Gastrocnemius medialis (tissue), 4 donors: ENCODE results near the gene USP36.

Source experiments
- POLR2A ChIP-seq, 2 donors: fragments of 450-650 bp; IDR thresholded peaks; one replicate each; pipeline ENCODE4 v1.6.1; 2017; ENCODE audit warnings: antibody characterized with exemption in 2 of 2, mild to moderate bottlenecking in 2 of 2, moderate library complexity in 2 of 2
- TF ChIP-seq, protein P1 (sequence below), 5 experiments: fragments of 450-650 bp in 3 of 5; fragments of 200-600 bp in 2 of 5; sonication (generic) in 2 of 5; IDR thresholded peaks in 4 of 5; conservative IDR thresholded peaks in 1 of 5; 1 replicate in 4 of 5; 2 replicates in 1 of 5; pipeline ENCODE4 v1.5.1; 2016 to 2019; ENCODE audit warnings: antibody characterized with exemption in 5 of 5, mild to moderate bottlenecking in 3 of 5, moderate library complexity in 3 of 5

DNA sequence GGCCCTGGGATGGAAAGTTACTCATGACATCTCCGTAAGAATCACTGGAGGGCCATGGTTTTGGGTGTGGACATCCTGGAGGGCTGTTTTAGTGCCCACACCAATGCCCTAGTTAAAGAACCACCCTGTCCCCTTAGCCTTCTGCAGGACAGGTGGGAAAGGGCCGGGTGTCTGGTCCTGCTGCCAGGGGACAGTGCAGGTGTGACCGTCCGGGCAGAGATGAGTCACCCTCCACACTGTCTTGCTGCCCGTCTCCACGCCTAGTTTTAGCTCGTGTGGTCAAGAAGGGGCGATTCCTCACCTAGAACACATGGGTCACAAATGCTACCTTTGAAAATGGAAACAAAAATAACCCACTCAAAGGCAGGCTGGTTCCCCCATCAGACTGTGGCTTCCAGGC lies 45.3 kb upstream of the USP36 start:
- TF ChIP-seq, protein P1, sequence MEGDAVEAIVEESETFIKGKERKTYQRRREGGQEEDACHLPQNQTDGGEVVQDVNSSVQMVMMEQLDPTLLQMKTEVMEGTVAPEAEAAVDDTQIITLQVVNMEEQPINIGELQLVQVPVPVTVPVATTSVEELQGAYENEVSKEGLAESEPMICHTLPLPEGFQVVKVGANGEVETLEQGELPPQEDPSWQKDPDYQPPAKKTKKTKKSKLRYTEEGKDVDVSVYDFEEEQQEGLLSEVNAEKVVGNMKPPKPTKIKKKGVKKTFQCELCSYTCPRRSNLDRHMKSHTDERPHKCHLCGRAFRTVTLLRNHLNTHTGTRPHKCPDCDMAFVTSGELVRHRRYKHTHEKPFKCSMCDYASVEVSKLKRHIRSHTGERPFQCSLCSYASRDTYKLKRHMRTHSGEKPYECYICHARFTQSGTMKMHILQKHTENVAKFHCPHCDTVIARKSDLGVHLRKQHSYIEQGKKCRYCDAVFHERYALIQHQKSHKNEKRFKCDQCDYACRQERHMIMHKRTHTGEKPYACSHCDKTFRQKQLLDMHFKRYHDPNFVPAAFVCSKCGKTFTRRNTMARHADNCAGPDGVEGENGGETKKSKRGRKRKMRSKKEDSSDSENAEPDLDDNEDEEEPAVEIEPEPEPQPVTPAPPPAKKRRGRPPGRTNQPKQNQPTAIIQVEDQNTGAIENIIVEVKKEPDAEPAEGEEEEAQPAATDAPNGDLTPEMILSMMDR (IDR thresholded peaks at IDR 0.05 in 4 of 5, conservative IDR thresholded peaks at IDR 0.05 in 1 of 5), result no peak
- TF ChIP-seq POLR2A (IDR thresholded peaks at IDR 0.05), result no peak
